ENCODE data around the gene MBNL2. TPM values are rescaled to one million over a fixed set of nuclear protein-coding genes. Genes with fewer than 3 reads are reported as not detected.

MBNL2 gene
- total RNA-seq, 4 donors from 2014 or later, result 92.8 to 132 (median 101) TPM

DNA sequence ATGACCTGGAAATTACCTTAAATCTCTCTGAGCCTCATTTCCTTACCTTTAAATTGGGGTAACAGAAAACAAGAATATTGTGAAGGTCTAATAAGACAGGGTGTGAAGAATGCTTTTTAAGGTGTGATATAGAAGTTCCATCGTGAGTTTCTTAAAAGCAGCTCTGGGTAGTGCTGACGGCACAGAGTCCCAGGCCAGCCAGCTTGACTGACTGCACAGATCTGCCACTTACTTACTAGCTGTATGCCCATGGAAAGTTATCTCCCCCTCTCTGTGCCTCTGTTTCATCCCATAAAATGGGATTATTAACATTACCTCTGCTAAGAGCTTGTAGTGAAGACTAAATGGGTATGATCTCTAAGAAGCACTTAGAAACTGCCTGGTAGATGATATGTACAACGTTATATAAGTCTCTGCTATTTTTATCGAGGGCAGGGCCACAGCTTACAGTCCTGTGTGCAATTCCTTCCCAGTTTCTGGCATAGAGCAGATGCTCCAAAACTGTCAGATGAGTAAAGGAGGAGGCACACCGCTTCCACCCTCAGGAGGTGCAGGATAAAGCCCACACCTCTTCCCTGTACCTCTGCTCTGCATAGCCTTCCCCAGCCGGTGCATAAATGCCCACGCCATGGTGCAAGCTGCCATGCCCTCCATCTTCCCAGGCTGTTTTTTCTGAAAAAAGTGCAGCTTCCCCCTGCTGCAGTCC lies 99.6 kb downstream of the MBNL2 start:
- Histone ChIP-seq H3K27ac (replicated peaks in 1 of 4) (peak overlapping the region; percentile 70 to 76 (median 74)), H3K4me1 (peaks cover 62 to 99% (median 94%) of the 10 kb centered on the region in 4 donors)

DNA sequence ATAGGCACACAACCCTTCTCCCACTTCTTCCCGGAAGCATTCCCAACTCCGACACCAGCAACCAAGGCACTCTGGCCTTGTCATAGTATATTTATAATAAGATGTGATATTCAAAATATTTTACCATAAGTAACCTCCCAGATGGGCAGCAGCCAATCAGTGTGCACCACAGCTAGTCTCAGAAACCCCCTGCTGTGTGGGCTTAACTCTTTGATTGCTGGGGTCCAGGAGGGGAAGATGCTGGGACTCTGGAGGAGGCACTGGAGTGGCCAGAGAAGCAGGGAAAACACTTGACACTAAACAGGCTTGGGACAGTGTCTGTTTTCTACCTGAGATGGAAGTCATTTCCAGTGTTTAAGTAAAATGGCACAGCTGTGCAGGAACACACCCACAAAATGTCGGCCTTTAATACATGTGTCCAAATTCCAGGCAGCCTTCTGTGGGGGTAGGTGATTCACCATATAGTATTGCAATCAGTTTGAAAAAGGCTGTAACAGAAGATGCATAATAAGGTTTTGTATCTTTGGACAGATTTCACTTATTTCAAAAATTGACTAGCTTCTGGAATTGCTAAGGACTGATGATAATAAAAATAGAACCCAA lies 100.7 kb downstream of the MBNL2 start:
- Histone ChIP-seq H3K27me3 (no peaks in the 10 kb centered on the region), H3K36me3 (no peaks in the 10 kb centered on the region), H3K9me3 (no peaks in the 10 kb centered on the region), H3K27ac (replicated peaks in 1 of 4) (peak overlapping the region; percentile 70 to 76 (median 74)), H3K4me3 (no peak overlapping the region), H3K4me1 (peaks cover 61 to 98% (median 94%) of the 10 kb centered on the region in 4 donors)
- 65% methylated on average over 3 of the region's 3 CpGs for WGBS
- TF ChIP-seq, protein P1, sequence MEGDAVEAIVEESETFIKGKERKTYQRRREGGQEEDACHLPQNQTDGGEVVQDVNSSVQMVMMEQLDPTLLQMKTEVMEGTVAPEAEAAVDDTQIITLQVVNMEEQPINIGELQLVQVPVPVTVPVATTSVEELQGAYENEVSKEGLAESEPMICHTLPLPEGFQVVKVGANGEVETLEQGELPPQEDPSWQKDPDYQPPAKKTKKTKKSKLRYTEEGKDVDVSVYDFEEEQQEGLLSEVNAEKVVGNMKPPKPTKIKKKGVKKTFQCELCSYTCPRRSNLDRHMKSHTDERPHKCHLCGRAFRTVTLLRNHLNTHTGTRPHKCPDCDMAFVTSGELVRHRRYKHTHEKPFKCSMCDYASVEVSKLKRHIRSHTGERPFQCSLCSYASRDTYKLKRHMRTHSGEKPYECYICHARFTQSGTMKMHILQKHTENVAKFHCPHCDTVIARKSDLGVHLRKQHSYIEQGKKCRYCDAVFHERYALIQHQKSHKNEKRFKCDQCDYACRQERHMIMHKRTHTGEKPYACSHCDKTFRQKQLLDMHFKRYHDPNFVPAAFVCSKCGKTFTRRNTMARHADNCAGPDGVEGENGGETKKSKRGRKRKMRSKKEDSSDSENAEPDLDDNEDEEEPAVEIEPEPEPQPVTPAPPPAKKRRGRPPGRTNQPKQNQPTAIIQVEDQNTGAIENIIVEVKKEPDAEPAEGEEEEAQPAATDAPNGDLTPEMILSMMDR (IDR thresholded peaks at IDR 0.05), result no peak
- TF ChIP-seq POLR2A (IDR thresholded peaks at IDR 0.05; ENCODE audit: low read depth) (no peak), POLR2AphosphoS5 (IDR thresholded peaks at IDR 0.05) (no peak), EP300 (IDR thresholded peaks at IDR 0.05) (no peak)
- intact Hi-C loops (cut with DNase I), result no loop called here
- peak; percentile 53 for DNase-seq (ENCODE audit: extremely low spot score)

More for the DNA sequence above, 99.6 kb downstream of the MBNL2 start:
- TF ChIP-seq EP300 (IDR thresholded peaks at IDR 0.05), result no peak
- TF ChIP-seq POLR2AphosphoS5 (IDR thresholded peaks at IDR 0.05), result peak; percentile 15 to 33
- no peak overlapping the region for H3K4me3 ChIP-seq
- H3K9me3 ChIP-seq, result no peaks in the 10 kb centered on the region
- intact Hi-C loops (cut with DNase I), result no loop called here
- no peaks in the 10 kb centered on the region for H3K36me3 ChIP-seq
- 45% methylated on average over 7 of the region's 7 CpGs for WGBS
- no peaks in the 10 kb centered on the region for H3K27me3 ChIP-seq
- DNase-seq (ENCODE audit: extremely low spot score), result peak; percentile 29

DNA sequence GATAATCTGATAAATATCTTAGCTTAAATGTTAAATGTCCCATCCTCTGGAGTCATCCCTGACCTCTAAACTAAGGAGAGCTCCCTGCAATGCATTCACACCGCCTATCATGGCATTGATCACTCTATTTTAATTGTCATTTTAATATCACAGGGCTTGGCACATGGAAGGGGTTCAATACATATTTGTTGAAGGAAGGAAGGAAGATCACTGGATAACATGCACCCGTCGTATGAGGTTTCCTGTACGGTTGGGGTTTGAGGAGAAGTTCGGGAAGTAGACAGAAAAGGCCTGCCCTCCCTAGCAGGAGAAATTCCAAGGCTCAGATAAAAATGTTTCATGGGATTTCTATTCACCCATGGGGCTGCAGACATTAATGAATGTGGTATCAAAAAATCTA lies 102.0 kb downstream of the MBNL2 start:
- Histone ChIP-seq H3K4me3 (no peak overlapping the region), H3K27ac (replicated peaks in 1 of 4) (peak overlapping the region in 1 of 4 donors; percentile 17), H3K4me1 (peaks cover 68 to 98% (median 94%) of the 10 kb centered on the region in 4 donors), H3K9me3 (no peaks in the 10 kb centered on the region), H3K27me3 (no peaks in the 10 kb centered on the region), H3K36me3 (no peaks in the 10 kb centered on the region)
- no peak for TF ChIP-seq POLR2A (IDR thresholded peaks at IDR 0.05; ENCODE audit: low read depth)
- no peak for TF ChIP-seq POLR2AphosphoS5 (IDR thresholded peaks at IDR 0.05)
- intact Hi-C loops (cut with DNase I), result no loop called here
- DNase-seq (ENCODE audit: extremely low spot score), result peak; percentile 68
- WGBS, result 85% methylated on average over 5 of the region's 5 CpGs

DNA sequence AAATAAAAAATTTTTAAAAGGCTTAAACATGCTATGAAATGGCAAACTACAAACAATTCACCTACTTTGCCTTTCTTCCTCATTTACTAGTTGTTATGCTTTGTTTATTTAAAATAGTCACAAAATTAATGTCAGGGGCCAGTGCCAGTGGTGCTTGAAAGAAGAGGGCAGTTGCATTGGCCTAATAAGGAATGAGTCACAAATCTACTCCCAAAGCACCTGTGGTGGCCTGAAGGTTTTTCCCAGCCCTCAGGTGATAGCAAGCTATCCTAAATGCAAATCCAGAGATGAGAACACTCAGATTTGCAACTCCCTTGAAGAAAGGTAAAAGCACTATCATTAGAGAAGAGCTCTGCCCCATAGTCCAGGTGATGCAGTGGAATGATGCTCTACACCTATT lies 103.6 kb downstream of the MBNL2 start:
- Histone ChIP-seq H3K9me3 (no peaks in the 10 kb centered on the region), H3K4me1 (peaks cover 69 to 98% (median 95%) of the 10 kb centered on the region in 4 donors), H3K27me3 (no peaks in the 10 kb centered on the region), H3K36me3 (no peaks in the 10 kb centered on the region), H3K4me3 (no peak overlapping the region), H3K27ac (replicated peaks in 1 of 4) (peak overlapping the region in 1 of 4 donors; percentile 4)
- intact Hi-C loops (cut with DNase I), result no loop called here
- TF ChIP-seq EP300 (IDR thresholded peaks at IDR 0.05) (no peak), POLR2AphosphoS5 (IDR thresholded peaks at IDR 0.05) (no peak), POLR2A (IDR thresholded peaks at IDR 0.05; ENCODE audit: low read depth) (no peak)
- TF ChIP-seq, protein P1 (IDR thresholded peaks at IDR 0.05), result no peak
- peak; percentile 12 for DNase-seq (ENCODE audit: extremely low spot score)

DNA sequence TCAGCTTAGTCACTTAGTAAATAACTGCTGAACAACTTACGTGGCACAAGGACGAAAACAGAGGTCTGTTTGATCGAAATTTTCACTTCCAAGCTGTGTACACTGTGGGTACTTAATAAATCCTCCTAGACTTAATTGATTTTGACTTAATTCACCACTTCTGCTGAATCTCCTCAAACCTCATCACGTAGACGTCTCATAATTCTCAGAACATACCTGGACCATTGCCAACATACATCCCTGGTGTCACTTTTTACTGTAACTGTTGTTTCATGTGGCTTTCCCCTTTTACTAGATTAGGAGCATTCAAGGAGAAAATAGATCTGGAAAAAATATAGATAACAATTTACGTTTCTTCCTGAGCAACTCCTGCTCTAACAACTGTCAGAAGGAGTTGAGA lies 105.0 kb downstream of the MBNL2 start:
- Histone ChIP-seq H3K4me3 (no peak overlapping the region), H3K36me3 (no peaks in the 10 kb centered on the region), H3K9me3 (no peaks in the 10 kb centered on the region), H3K27ac (replicated peaks in 1 of 4) (peak overlapping the region in 2 of 4 donors; percentile 21 to 25), H3K27me3 (no peaks in the 10 kb centered on the region), H3K4me1 (peaks cover 56 to 98% (median 89%) of the 10 kb centered on the region in 4 donors)
- no peak for DNase-seq (ENCODE audit: extremely low spot score)
- intact Hi-C loops (cut with DNase I), result no loop called here
- no peak for TF ChIP-seq POLR2AphosphoS5 (IDR thresholded peaks at IDR 0.05)
- WGBS, result 71% methylated on average over 6 of the region's 6 CpGs

DNA sequence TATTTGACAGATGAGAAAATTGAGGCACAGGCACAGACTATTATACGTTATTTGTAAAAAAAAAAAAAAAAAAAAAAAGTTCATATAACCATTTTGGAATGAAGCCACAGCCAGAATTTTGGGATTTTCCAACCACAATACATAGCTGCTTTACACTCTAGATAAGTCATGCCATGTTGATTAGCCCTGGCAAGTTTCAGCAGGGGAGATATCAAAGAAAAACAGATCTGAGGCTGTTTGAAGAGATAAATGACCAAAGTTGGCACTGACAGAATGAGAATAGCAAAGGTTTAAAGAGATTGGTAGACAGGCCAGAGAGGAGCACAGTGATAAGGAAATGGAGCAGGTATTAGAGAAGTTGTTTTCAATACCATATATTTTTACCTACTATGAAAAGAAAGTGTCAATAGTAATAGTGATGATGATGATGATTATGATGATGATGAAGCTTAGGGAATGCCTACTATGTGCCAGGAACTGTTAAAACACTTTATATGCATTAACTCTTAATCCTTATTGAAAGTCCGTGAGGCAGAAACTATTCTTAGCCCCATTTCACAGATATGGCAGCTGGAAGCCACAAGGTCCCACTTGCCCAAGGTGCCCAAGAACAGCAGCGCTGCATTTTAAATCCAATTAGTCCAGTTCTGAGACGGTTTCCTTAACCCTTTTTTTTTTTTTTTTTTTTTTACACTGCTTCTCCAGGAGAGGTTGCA lies 105.5 kb downstream of the MBNL2 start:
- Histone ChIP-seq H3K4me1 (peaks cover 52 to 98% (median 89%) of the 10 kb centered on the region in 4 donors), H3K36me3 (no peaks in the 10 kb centered on the region), H3K27ac (replicated peaks in 1 of 4) (peak overlapping the region; percentile 52 to 77 (median 68)), H3K4me3 (no peak overlapping the region), H3K27me3 (no peaks in the 10 kb centered on the region), H3K9me3 (no peaks in the 10 kb centered on the region)
- intact Hi-C loops (cut with DNase I), result no loop called here
- DNase-seq (ENCODE audit: extremely low spot score), result peak; percentile 21
- TF ChIP-seq POLR2A (IDR thresholded peaks at IDR 0.05; ENCODE audit: low read depth) (no peak), POLR2AphosphoS5 (IDR thresholded peaks at IDR 0.05) (no peak), EP300 (IDR thresholded peaks at IDR 0.05) (no peak)
- TF ChIP-seq, protein P1 (IDR thresholded peaks at IDR 0.05), result no peak
- 55% methylated on average over 4 of the region's 4 CpGs for WGBS
